Osteoblast (primary cell): ENCODE results near the gene GNL1. TPM values are rescaled to one million over a fixed set of nuclear protein-coding genes. Genes with fewer than 3 reads are reported as not detected.
"Not testable (repeated sequence)": the region's sequence is repeated elsewhere in the genome, so short reads cannot be mapped to it uniquely, and the experiment has no call there.

Experiments used
- DNase-seq: peaks from one replicate; pipeline ENCODE4 v3.0.0; 2011; ENCODE audit warnings: low spot score, mixed read lengths; ENCODE audit not compliant: insufficient read length; ENCODE audit errors: missing footprints
- H2AFZ ChIP-seq: 2 replicates; pipeline ENCODE4 v1.6.0; 2011; ENCODE audit warnings: mild to moderate bottlenecking, low read length
- H3K27ac ChIP-seq: 2 replicates; pipeline ENCODE4 v1.5.1; 2011; ENCODE audit warnings: mild to moderate bottlenecking, low read depth, low read length, moderate library complexity
- H3K27me3 ChIP-seq: 2 replicates; pipeline ENCODE4 v1.6.0; 2012; ENCODE audit warnings: mild to moderate bottlenecking, control low read depth, inconsistent platforms, low read length, moderate library complexity; ENCODE audit not compliant: insufficient read depth
- H3K36me3 ChIP-seq: 2 replicates; pipeline ENCODE4 v1.5.1; 2011; ENCODE audit warnings: mild to moderate bottlenecking, low read length, control low read depth, moderate library complexity; ENCODE audit not compliant: insufficient read depth
- H3K4me1 ChIP-seq: 2 replicates; pipeline ENCODE4 v1.5.1; 2011; ENCODE audit warnings: mild to moderate bottlenecking, low read length, control low read depth, moderate library complexity; ENCODE audit not compliant: insufficient read depth
- H3K4me2 ChIP-seq: 2 replicates; pipeline ENCODE4 v1.6.0; 2011; ENCODE audit warnings: mild to moderate bottlenecking, low read length; ENCODE audit not compliant: insufficient read depth
- H3K4me3 ChIP-seq: fragments of 200-600 bp; sonication (generic); 3 replicates; pipeline ENCODE4 v1.5.1; 2012; ENCODE audit warnings: mild to moderate bottlenecking, low read length, inconsistent platforms; ENCODE audit not compliant: insufficient read depth
- H3K79me2 ChIP-seq: 2 replicates; pipeline ENCODE4 v1.6.0; 2012; ENCODE audit warnings: mild to moderate bottlenecking, low read length, control low read depth, inconsistent platforms; ENCODE audit not compliant: insufficient read depth
- H3K9me3 ChIP-seq: 2 replicates; pipeline ENCODE4 v1.5.1; 2011; ENCODE audit warnings: low read depth, low read length, control low read depth
- H4K20me1 ChIP-seq: 2 replicates; pipeline ENCODE4 v1.6.0; 2012; ENCODE audit warnings: mild to moderate bottlenecking, low read length, control low read depth; ENCODE audit not compliant: insufficient read depth
- total RNA-seq: library from RNA; depleted of rRNA; stranded (reverse); fragments of >200 nt; gene quantifications from 2 replicates; pipeline ENCODE4 v1.2.3, GENCODE V29; 2012
- TF ChIP-seq, protein P1 (sequence below): IDR thresholded peaks from 2 replicates; pipeline ENCODE4 v1.5.1; 2011; ENCODE audit warnings: mild to moderate bottlenecking, low read depth, low read length, moderate library complexity; ENCODE audit errors: extremely low read depth

The GNL1 gene
- total RNA-seq, 1 donor = 56.5 TPM

DNA sequence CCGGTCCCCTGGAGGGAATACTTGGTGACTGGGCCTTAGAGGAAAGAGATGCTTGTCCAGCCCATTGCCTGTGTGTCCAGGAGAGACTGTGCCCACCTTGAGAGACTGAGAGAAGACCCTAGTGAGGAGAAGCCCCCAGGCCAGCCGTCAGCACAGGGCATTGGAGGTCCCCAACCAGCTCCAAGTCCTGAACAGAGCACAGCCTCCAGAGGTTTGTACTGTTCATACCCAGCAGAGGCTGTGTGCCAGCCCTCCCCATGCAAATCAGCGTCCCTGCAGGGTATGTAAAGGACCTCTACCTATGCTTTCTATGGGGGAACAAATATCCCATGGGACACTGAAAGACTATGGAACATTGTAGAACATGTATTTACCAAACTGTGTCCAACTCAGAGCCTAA, 58.6 kb downstream of the GNL1 start:
- DNase-seq = peak; percentile 54

DNA sequence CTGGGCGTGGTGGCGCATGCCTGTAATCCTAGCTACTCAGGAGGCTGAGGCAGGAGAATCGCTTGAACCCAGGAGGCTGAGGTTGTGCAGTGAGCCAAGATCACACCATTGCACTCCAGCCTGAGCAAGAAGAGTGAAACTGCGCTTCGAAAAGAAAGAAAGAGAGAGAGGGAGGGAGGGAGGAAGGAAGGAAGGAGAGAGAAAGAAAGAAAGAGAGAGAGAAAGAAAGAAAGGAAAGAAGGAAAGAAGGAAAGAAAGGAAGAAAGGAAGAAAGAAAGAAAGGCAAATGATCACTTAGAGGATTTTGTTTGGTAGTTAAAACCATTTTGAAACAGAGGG, 59.1 kb downstream of the GNL1 start:
- H3K27me3 ChIP-seq, H2AFZ ChIP-seq, H3K4me3 ChIP-seq, H3K9me3 ChIP-seq, H3K4me2 ChIP-seq, H3K27ac ChIP-seq, H3K79me2 ChIP-seq, DNase-seq, H4K20me1 ChIP-seq: not testable (repeated sequence)
- peaks cover 15% of the 10 kb centered on the region for H3K36me3 ChIP-seq
- H3K4me1 ChIP-seq = peaks cover 17% of the 10 kb centered on the region

More for the DNA sequence above, 58.6 kb downstream of the GNL1 start:
- TF ChIP-seq, protein P1, sequence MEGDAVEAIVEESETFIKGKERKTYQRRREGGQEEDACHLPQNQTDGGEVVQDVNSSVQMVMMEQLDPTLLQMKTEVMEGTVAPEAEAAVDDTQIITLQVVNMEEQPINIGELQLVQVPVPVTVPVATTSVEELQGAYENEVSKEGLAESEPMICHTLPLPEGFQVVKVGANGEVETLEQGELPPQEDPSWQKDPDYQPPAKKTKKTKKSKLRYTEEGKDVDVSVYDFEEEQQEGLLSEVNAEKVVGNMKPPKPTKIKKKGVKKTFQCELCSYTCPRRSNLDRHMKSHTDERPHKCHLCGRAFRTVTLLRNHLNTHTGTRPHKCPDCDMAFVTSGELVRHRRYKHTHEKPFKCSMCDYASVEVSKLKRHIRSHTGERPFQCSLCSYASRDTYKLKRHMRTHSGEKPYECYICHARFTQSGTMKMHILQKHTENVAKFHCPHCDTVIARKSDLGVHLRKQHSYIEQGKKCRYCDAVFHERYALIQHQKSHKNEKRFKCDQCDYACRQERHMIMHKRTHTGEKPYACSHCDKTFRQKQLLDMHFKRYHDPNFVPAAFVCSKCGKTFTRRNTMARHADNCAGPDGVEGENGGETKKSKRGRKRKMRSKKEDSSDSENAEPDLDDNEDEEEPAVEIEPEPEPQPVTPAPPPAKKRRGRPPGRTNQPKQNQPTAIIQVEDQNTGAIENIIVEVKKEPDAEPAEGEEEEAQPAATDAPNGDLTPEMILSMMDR = no peak
- H3K4me2 ChIP-seq = no peak overlapping the region
- H3K79me2 ChIP-seq = peaks cover under 1% of the 10 kb centered on the region
- no peaks in the 10 kb centered on the region for H3K27me3 ChIP-seq
- H4K20me1 ChIP-seq = peaks cover under 1% of the 10 kb centered on the region
- H2AFZ ChIP-seq = no peak overlapping the region
- peaks cover 10% of the 10 kb centered on the region for H3K36me3 ChIP-seq
- no peak overlapping the region for H3K27ac ChIP-seq
- H3K4me1 ChIP-seq = peaks cover 17% of the 10 kb centered on the region
- no peak overlapping the region for H3K4me3 ChIP-seq
- no peaks in the 10 kb centered on the region for H3K9me3 ChIP-seq

DNA sequence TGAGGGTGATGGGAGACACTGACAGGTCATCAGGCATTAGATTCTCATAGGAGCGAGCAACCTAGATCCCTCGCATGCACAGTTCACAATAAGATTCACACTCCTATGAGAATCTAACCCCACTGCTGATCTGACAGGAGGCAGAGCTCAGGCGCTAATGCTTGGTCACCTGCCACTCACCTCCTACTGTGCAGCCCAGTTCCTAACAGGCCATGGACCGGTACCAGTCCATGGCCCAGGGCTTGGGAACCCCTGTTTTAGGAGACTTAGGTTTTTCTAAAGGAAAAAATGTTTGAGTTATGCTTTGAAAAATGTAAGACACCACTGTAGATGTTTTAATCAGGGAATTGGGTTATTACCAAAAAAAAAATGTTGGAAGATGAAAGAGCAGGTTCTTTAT, 60.3 kb downstream of the GNL1 start:
- peak overlapping the region; percentile 40 for H3K27ac ChIP-seq
- H3K36me3 ChIP-seq = peaks cover 24% of the 10 kb centered on the region
- H3K4me3 ChIP-seq = no peak overlapping the region
- peak overlapping the region; percentile 66 for H2AFZ ChIP-seq
- no peaks in the 10 kb centered on the region for H3K27me3 ChIP-seq
- peaks cover 19% of the 10 kb centered on the region for H3K4me1 ChIP-seq
- TF ChIP-seq, protein P1 = no peak
- peak overlapping the region; percentile 41 for H3K4me2 ChIP-seq
- no peak for DNase-seq
- H3K9me3 ChIP-seq = no peaks in the 10 kb centered on the region
- peaks cover 17% of the 10 kb centered on the region for H4K20me1 ChIP-seq
- peaks cover 11% of the 10 kb centered on the region for H3K79me2 ChIP-seq

DNA sequence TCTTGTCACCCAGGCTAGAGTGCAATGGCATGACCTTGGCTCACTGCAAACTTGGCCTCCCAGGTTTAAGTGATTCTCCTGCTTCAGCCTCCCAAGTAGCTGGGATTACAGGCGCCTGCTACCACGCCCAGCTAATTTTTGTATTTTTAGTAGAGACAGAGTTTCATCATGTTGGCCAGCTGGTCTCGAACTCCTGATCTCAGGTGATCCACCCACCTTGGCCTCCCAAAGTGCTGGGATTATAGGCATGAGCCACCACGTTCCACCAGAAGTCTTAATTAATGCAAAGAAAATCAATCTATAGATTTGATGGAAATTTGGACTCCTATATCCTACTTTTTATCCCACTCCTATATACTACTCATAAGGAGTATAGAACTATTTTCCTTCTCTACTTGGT, 61.2 kb downstream of the GNL1 start:
- peaks cover 33% of the 10 kb centered on the region for H3K36me3 ChIP-seq
- not testable (repeated sequence) for H3K4me2 ChIP-seq, DNase-seq, H3K4me3 ChIP-seq, H3K27me3 ChIP-seq, H3K9me3 ChIP-seq, H3K27ac ChIP-seq, H2AFZ ChIP-seq
- H3K4me1 ChIP-seq = peaks cover 22% of the 10 kb centered on the region
- H3K79me2 ChIP-seq = peaks cover 20% of the 10 kb centered on the region
- H4K20me1 ChIP-seq = peaks cover 26% of the 10 kb centered on the region

DNA sequence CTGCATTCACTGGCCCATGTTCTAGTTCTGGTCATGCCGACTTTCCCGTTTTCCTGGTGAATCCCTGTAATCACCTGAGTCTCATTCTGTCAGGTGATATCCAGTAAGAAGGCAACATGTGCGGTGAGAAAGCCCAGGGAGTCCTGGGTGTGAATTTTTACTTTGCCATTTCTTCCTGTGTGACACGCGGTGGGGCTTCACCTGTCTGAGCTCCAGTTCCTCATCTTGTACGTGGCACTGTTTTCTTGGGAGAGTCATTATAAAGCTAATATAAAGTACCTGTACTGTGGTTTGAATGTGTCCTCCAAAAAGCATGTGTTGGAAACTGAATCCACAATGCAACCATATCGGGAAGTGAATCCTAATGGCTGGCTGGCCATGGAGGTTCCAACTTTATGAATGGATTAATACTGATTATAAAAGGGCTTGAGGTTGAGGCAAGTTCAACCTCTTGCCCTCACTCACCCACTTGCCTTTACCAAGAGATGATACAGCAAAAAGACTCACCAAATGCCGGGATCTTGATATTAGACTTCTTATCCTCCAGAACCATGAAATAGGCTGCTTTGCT, 61.9 kb downstream of the GNL1 start:
- Histone ChIP-seq H4K20me1 (peaks cover 26% of the 10 kb centered on the region), H3K27ac (no peak overlapping the region)

More for the DNA sequence above, 61.9 kb downstream of the GNL1 start:
- Histone ChIP-seq H3K9me3 (no peaks in the 10 kb centered on the region), H3K36me3 (peaks cover 33% of the 10 kb centered on the region), H3K79me2 (peaks cover 24% of the 10 kb centered on the region), H3K4me1 (peaks cover 22% of the 10 kb centered on the region), H3K4me2 (no peak overlapping the region), H3K27me3 (no peaks in the 10 kb centered on the region), H2AFZ (no peak overlapping the region), H3K4me3 (no peak overlapping the region)
- TF ChIP-seq, protein P1 = no peak
- DNase-seq = no peak
